IPS DF 6.9 (cell line): Measurements from ENCODE around the gene MUC5B.

Experiments
- DNase-seq: peaks from one replicate; pipeline ENCODE4 v3.0.0-alpha.2; 2013; ENCODE audit warnings: low read depth, low spot score
- H3K27ac ChIP-seq: one replicate; pipeline ENCODE4 v1.5.1; 2013; ENCODE audit warnings: low read length, control low read depth
- H3K27me3 ChIP-seq: 2 replicates; pipeline ENCODE4 v1.6.1; 2013; ENCODE audit warnings: mild to moderate bottlenecking, low read length; ENCODE audit not compliant: control insufficient read depth, insufficient read depth
- H3K36me3 ChIP-seq: 2 replicates; pipeline ENCODE4 v1.6.1; 2013; ENCODE audit warnings: low read length; ENCODE audit not compliant: control insufficient read depth, insufficient read depth
- H3K4me1 ChIP-seq: 2 replicates; pipeline ENCODE4 v1.6.1; 2013; ENCODE audit warnings: low read length; ENCODE audit not compliant: control insufficient read depth, insufficient read depth
- H3K4me3 ChIP-seq: 2 replicates; pipeline ENCODE4 v1.5.1; 2013; ENCODE audit warnings: mild to moderate bottlenecking, low read length
- H3K9me3 ChIP-seq: 2 replicates; pipeline ENCODE4 v1.6.1; 2013; ENCODE audit warnings: low read length, inconsistent platforms; ENCODE audit not compliant: control insufficient read depth, insufficient read depth
- WGBS: extraction: QIAGEN DNeasy Blood & Tissue Kit; methylation state at CpG from one replicate; pipeline ENCODE4 v1.1.7; 2013; ENCODE audit warnings: mixed read lengths, missing lambda C conversion rate; ENCODE audit not compliant: insufficient read length, insufficient coverage; 5-methylcytosine and 5-hydroxymethylcytosine counted together

MUC5B gene

DNA sequence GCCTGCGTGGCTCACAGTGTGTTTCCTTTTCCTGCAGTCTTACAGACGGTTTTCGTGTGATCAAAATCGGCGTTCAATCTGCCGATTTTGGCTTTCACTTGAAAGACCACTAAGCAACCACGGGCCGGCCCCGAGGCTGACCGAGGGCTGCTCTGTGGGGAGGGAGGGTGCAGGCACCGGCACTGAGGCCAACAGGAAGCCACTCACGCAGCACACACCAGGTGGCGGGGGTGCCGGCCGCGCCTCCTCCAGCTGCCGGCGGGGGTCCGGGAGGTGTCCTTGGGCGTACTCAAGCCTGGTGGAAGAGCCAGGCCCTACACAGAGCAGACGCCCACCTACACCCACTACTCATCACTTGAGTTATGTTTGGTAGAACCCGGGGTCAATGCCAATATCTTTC is 72.2 kb downstream of the MUC5B start:
- no peak for DNase-seq
- no peaks in the 10 kb centered on the region for H3K9me3 ChIP-seq
- H3K36me3 ChIP-seq, result peaks cover 9% of the 10 kb centered on the region
- H3K4me1 ChIP-seq, result no peaks in the 10 kb centered on the region
- H3K4me3 ChIP-seq, result no peak overlapping the region
- no CpG with 5 or more reads among the region's 22 CpGs for WGBS
- no peaks in the 10 kb centered on the region for H3K27me3 ChIP-seq
- no peak overlapping the region for H3K27ac ChIP-seq

DNA sequence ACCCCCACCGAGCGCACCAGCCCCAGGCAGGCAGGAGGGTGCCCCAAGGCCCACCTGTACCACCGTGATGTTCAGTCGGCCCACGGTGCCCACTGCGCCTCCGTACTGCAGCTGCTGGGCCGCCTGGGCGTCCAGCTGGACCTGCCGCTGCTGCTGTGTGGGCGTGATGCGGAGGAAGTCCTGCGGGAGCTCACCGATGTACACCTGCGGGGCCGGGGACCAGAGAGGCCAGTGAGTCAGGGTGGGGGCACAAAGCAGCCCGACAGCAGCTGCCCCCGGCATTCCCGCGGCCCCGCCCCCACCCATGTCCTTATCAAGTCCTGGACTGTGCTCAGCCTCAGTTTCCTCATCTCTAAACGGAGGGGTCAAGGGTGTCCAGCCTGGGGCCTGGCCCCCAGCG is 72.7 kb downstream of the MUC5B start:
- DNase-seq, result no peak
- no peaks in the 10 kb centered on the region for H3K27me3 ChIP-seq
- H3K36me3 ChIP-seq, result peaks cover 7% of the 10 kb centered on the region; the same call in 1 of the 2 replicates
- no peak overlapping the region for H3K27ac ChIP-seq
- H3K4me1 ChIP-seq, result no peaks in the 10 kb centered on the region
- no CpG with 5 or more reads among the region's 23 CpGs for WGBS
- no peak overlapping the region for H3K4me3 ChIP-seq
- H3K9me3 ChIP-seq, result no peaks in the 10 kb centered on the region

- no peak overlapping the region for H3K4me3 ChIP-seq
- no peak for DNase-seq
- no peaks in the 10 kb centered on the region for H3K27me3 ChIP-seq
- H3K36me3 ChIP-seq, result peaks cover 7% of the 10 kb centered on the region; the same call in 1 of the 2 replicates
- H3K4me1 ChIP-seq, result no peaks in the 10 kb centered on the region
- no CpG with 5 or more reads among the region's 9 CpGs for WGBS
- H3K9me3 ChIP-seq, result no peaks in the 10 kb centered on the region
- H3K27ac ChIP-seq, result no peak overlapping the region
Measured at GRCh38 chr11:1296287-1296686, 73.4 kb downstream of the MUC5B start.

DNA sequence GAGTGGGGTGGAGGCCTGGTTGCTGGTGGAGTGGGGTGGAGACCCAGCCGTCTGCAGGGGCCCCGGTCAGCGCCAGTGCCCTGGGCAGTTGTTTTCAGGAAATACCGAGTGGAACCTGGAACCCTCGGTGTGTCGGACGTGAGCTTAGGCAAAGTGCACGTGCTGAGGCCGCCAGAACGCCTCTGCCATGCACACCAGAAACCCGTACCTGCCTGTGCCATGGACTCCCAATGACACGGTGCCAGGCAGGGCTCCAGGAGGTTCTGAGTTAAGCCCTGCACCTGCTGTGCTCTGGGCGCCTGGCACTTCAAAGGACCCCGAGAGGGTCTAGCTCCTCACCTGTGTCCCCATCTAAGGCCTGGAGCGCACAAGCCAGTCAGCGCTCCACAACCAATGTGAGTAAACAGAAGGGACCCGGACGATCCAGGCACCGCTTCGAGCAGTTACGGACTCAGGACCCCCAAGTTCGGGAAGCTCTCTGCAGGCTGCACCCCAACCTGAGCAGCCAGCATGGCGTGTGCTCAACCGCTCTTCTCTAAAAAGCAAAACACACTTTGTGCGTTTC is 74.2 kb downstream of the MUC5B start:
- H3K4me1 ChIP-seq, result no peaks in the 10 kb centered on the region
- H3K9me3 ChIP-seq, result no peaks in the 10 kb centered on the region
- H3K4me3 ChIP-seq, result no peak overlapping the region
- H3K27ac ChIP-seq, result no peak overlapping the region
- WGBS, result no CpG with 5 or more reads among the region's 25 CpGs
- H3K36me3 ChIP-seq, result peaks cover 7% of the 10 kb centered on the region; the same call in 1 of the 2 replicates
- DNase-seq, result no peak
- H3K27me3 ChIP-seq, result no peaks in the 10 kb centered on the region

GRCh38 chr11:1297576-1298473 is 75.0 kb downstream of the MUC5B start:
- Histone ChIP-seq H3K27ac (no peak overlapping the region), H3K9me3 (no peaks in the 10 kb centered on the region), H3K4me1 (no peaks in the 10 kb centered on the region), H3K4me3 (no peak overlapping the region), H3K36me3 (peaks cover 7% of the 10 kb centered on the region; the same call in 1 of the 2 replicates), H3K27me3 (no peaks in the 10 kb centered on the region)
- DNase-seq, result no peak
- no CpG with 5 or more reads among the region's 31 CpGs for WGBS

GRCh38 chr11:1298695-1299492 is 76.0 kb downstream of the MUC5B start:
- no peak for DNase-seq
- no peaks in the 10 kb centered on the region for H3K9me3 ChIP-seq
- H3K27ac ChIP-seq, result no peak overlapping the region
- no peaks in the 10 kb centered on the region for H3K27me3 ChIP-seq
- WGBS, result no CpG with 5 or more reads among the region's 32 CpGs
- H3K4me3 ChIP-seq, result no peak overlapping the region
- peaks cover 2% of the 10 kb centered on the region; the same call in 1 of the 2 replicates for H3K36me3 ChIP-seq
- H3K4me1 ChIP-seq, result no peaks in the 10 kb centered on the region; the same call in 1 of the 2 replicates

- no peak overlapping the region for H3K27ac ChIP-seq
- no CpG with 5 or more reads among the region's 23 CpGs for WGBS
- H3K9me3 ChIP-seq, result no peaks in the 10 kb centered on the region
- H3K27me3 ChIP-seq, result no peaks in the 10 kb centered on the region
- no peak for DNase-seq
- H3K36me3 ChIP-seq, result peaks cover 2% of the 10 kb centered on the region; the same call in 1 of the 2 replicates
- H3K4me1 ChIP-seq, result no peaks in the 10 kb centered on the region; the same call in 1 of the 2 replicates
- no peak overlapping the region for H3K4me3 ChIP-seq
Measured at GRCh38 chr11:1299621-1300020, 76.8 kb downstream of the MUC5B start.

DNA sequence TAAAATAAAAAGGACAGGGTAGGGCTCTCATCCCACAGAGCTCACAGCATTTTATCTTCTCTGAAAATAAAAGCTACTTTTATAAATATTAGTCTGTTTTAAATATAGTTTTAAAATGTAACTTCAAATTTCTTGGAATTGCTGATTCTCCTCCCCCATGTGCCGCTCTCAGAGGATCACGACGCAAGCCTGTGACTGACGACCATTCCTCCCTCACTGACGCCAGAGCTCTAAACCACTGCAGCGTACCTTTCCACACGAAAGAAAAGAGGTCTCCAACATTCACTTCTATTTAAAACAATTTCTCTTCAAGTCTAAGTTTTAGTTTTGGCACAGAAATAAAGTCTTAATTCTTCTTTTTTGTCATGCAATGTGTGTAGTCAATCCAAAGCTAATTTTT is 77.3 kb downstream of the MUC5B start:
- no peaks in the 10 kb centered on the region; the same call in 1 of the 2 replicates for H3K4me1 ChIP-seq

DNA sequence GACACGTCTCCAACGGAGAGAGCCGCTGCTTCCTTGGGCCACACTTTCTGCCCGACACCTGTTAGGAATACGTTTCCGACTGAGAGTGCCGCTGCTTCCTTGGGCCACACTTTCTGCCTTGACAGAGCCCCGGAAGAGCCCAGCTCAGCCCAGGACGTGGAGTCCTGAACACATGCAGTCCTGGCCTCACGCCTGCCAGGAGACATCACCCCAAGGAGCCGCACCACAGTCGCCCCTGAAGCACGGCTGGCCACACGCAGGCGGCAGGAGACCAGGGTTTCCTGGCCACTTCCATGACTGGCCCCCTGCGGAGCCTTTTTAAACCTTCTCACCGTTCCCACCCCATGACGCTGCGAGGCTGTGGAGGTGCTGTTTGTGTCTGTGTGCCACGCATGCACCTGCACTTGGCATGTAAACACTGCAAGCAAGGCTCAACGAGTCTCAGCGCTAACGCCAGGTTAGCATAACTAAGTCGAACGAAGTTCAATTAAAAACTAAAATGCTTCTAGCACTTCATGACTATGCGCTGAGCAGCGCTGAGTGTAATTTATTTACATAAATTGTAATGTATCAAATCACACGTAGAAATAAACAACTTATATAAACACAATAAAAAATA is 77.8 kb downstream of the MUC5B start:
- no peak overlapping the region for H3K27ac ChIP-seq
- WGBS, result no CpG with 5 or more reads among the region's 28 CpGs

More for the DNA sequence above, 77.3 kb downstream of the MUC5B start:
- no peaks in the 10 kb centered on the region for H3K27me3 ChIP-seq
- no CpG with 5 or more reads among the region's 7 CpGs for WGBS
- H3K4me3 ChIP-seq, result no peak overlapping the region
- peaks cover 2% of the 10 kb centered on the region; the same call in 1 of the 2 replicates for H3K36me3 ChIP-seq
- H3K9me3 ChIP-seq, result no peaks in the 10 kb centered on the region
- DNase-seq, result no peak
- H3K27ac ChIP-seq, result no peak overlapping the region

More for the DNA sequence above, 77.8 kb downstream of the MUC5B start:
- DNase-seq, result no peak
- no peaks in the 10 kb centered on the region; the same call in 1 of the 2 replicates for H3K4me1 ChIP-seq
- H3K4me3 ChIP-seq, result no peak overlapping the region
- H3K9me3 ChIP-seq, result no peaks in the 10 kb centered on the region
- peaks cover 2% of the 10 kb centered on the region; the same call in 1 of the 2 replicates for H3K36me3 ChIP-seq
- H3K27me3 ChIP-seq, result no peaks in the 10 kb centered on the region
